Neural cell (in vitro differentiated cells): ENCODE results near the gene PLD1. TPM values are rescaled to one million over a fixed set of nuclear protein-coding genes. Genes with fewer than 3 reads are reported as not detected.

Source experiments
- H2AFZ ChIP-seq: fragments of 200-600, 300-800 bp; sonication (generic), shearing (Covaris generic); 2 replicates; pipeline ENCODE4 v1.6.0; 2014; ENCODE audit warnings: low read depth, mild to moderate bottlenecking, antibody characterized with exemption, low read length, moderate library complexity
- H3F3A ChIP-seq: fragments of 200-600 bp; shearing (Covaris generic); 2 replicates; pipeline ENCODE4 v1.6.1; 2016; ENCODE audit warnings: mild to moderate bottlenecking, moderate library complexity, mixed read lengths, antibody characterized with exemption, low read length; ENCODE audit not compliant: insufficient read depth, poor library complexity, severe bottlenecking
- H3K27ac ChIP-seq: fragments of 200-600, 300-800 bp; sonication (generic), shearing (Covaris generic); 2 replicates; pipeline ENCODE4 v1.5.1; 2014; ENCODE audit warnings: mild to moderate bottlenecking, low read length, moderate library complexity
- H3K27me3 ChIP-seq: fragments of 300-800, 200-600 bp; sonication (generic), shearing (Covaris generic); 2 replicates; pipeline ENCODE4 v1.6.0; 2014; ENCODE audit warnings: mild to moderate bottlenecking, low read depth, low read length, moderate library complexity; ENCODE audit not compliant: insufficient read depth
- H3K36me3 ChIP-seq: fragments of 300-800, 200-600 bp; sonication (generic), shearing (Covaris generic); 2 replicates; pipeline ENCODE4 v1.5.1; 2014; ENCODE audit warnings: mild to moderate bottlenecking, antibody characterized with exemption, low read length, moderate library complexity; ENCODE audit not compliant: insufficient read depth
- H3K4me2 ChIP-seq: fragments of 300-800, 200-600 bp; sonication (generic), shearing (Covaris generic); 2 replicates; pipeline ENCODE4 v1.6.0; 2014; ENCODE audit warnings: mild to moderate bottlenecking, low read length
- H3K4me3 ChIP-seq: fragments of 300-800, 200-600 bp; sonication (generic), shearing (Covaris generic); 2 replicates; pipeline ENCODE4 v1.5.1; 2014; ENCODE audit warnings: mild to moderate bottlenecking, low read length, moderate library complexity
- H3K79me2 ChIP-seq: fragments of 200-600 bp; shearing (Covaris generic); replicated peaks from 2 replicates; pipeline ENCODE4 v1.6.0; 2014; ENCODE audit warnings: mild to moderate bottlenecking, low read length, moderate library complexity; ENCODE audit not compliant: insufficient read depth
- H3K9ac ChIP-seq: fragments of 300-800, 200-600 bp; sonication (generic), shearing (Covaris generic); 2 replicates; pipeline ENCODE4 v1.6.1; 2016; ENCODE audit warnings: mild to moderate bottlenecking, low read length, mixed read lengths
- H3K9me2 ChIP-seq: fragments of 200-600 bp; shearing (Covaris generic); 2 replicates; pipeline ENCODE4 v1.6.1; 2016; ENCODE audit warnings: mild to moderate bottlenecking, low read length, mixed read lengths; ENCODE audit not compliant: insufficient read depth
- H3K9me3 ChIP-seq: fragments of 200-600, 300-800 bp; sonication (generic), shearing (Covaris generic); 2 replicates; pipeline ENCODE4 v1.6.1; 2016; ENCODE audit warnings: mild to moderate bottlenecking, mixed run types, low read length, moderate library complexity, mixed read lengths
- H4K20me1 ChIP-seq: fragments of 200-600 bp; shearing (Covaris generic); 2 replicates; pipeline ENCODE4 v1.6.1; 2016; ENCODE audit warnings: mild to moderate bottlenecking, mixed run types; ENCODE audit not compliant: insufficient read depth
- CTCF ChIP-seq: fragments of 450-650 bp; IDR thresholded peaks from 2 replicates; pipeline ENCODE4 v1.5.1; 2014; ENCODE audit warnings: antibody characterized with exemption, mild to moderate bottlenecking, moderate library complexity; ENCODE audit not compliant: poor library complexity, severe bottlenecking
- EP300 ChIP-seq: fragments of 450-650 bp; conservative IDR thresholded peaks from 2 replicates; pipeline ENCODE4 v1.6.1; 2014; ENCODE audit warnings: antibody characterized with exemption, mild to moderate bottlenecking, moderate library complexity; ENCODE audit not compliant: poor library complexity, severe bottlenecking
- EZH2 ChIP-seq: fragments of 200-600, 300-800 bp; shearing (Covaris generic), sonication (generic); IDR thresholded peaks from 2 replicates; pipeline ENCODE4 v1.6.1; 2014; ENCODE audit warnings: antibody characterized with exemption, low read length, borderline replicate concordance, mild to moderate bottlenecking; ENCODE audit not compliant: insufficient read depth, poor library complexity, severe bottlenecking
- MXI1 ChIP-seq: fragments of 450-650 bp; conservative IDR thresholded peaks from 2 replicates; pipeline ENCODE4 v1.6.1; 2014; ENCODE audit warnings: antibody characterized with exemption, mild to moderate bottlenecking; ENCODE audit not compliant: poor library complexity, severe bottlenecking
- POLR2AphosphoS5 ChIP-seq: IDR thresholded peaks from 2 replicates; pipeline ENCODE4 v1.6.1; 2012
- RAD21 ChIP-seq: fragments of 450-650 bp; conservative IDR thresholded peaks from 2 replicates; pipeline ENCODE4 v1.6.1; 2014; ENCODE audit warnings: antibody characterized with exemption, mild to moderate bottlenecking, moderate library complexity
- REST ChIP-seq: IDR thresholded peaks from 2 replicates; pipeline ENCODE4 v1.6.1; 2012; ENCODE audit warnings: borderline replicate concordance
- SMC3 ChIP-seq: fragments of 450-650 bp; conservative IDR thresholded peaks from 2 replicates; pipeline ENCODE4 v1.6.1; 2014; ENCODE audit warnings: antibody characterized with exemption, mild to moderate bottlenecking, moderate library complexity; ENCODE audit not compliant: poor library complexity
- TAF1 ChIP-seq: IDR thresholded peaks from 2 replicates; pipeline ENCODE4 v1.6.1; 2012; ENCODE audit warnings: low read depth
- polyA plus RNA-seq: library from polyadenylated mRNA; depleted of rRNA; stranded (reverse); fragments of >200 nt; gene quantifications from 2 replicates; pipeline ENCODE4 v1.2.3, GENCODE V29; 2014

Gene PLD1
- polyA plus RNA-seq, 1 donor from 2014 or later: 0.06 TPM

- Histone ChIP-seq H3K4me3 (no peak overlapping the region), H3F3A (no peaks in the 10 kb centered on the region), H3K27me3 (no peaks in the 10 kb centered on the region), H3K79me2 (no peaks in the 10 kb centered on the region), H3K9me3 (no peaks in the 10 kb centered on the region), H3K27ac (no peak overlapping the region), H3K4me2 (no peak overlapping the region), H3K9me2 (no peaks in the 10 kb centered on the region), H4K20me1 (no peaks in the 10 kb centered on the region), H2AFZ (no peak overlapping the region), H3K9ac (no peak overlapping the region), H3K36me3 (no peaks in the 10 kb centered on the region)
- TF ChIP-seq POLR2AphosphoS5 (no peak), RAD21 (no peak), SMC3 (no peak), TAF1 (no peak), REST (no peak), EZH2 (no peak), EP300 (no peak), MXI1 (no peak), CTCF (no peak)
These were observed 13.5 kb downstream of the PLD1 start for GRCh38 chr3:171796625-171797264.

- no peak overlapping the region for H2AFZ ChIP-seq
These were observed 17.8 kb downstream of the PLD1 start for GRCh38 chr3:171792531-171792930.

More at GRCh38 chr3:171792531-171792930, 17.8 kb downstream of the PLD1 start:
- Histone ChIP-seq H3K9ac (no peak overlapping the region), H3K9me3 (no peaks in the 10 kb centered on the region), H3K36me3 (no peaks in the 10 kb centered on the region), H3K9me2 (no peaks in the 10 kb centered on the region), H3K4me3 (no peak overlapping the region), H3K4me2 (no peak overlapping the region), H3K27ac (no peak overlapping the region), H4K20me1 (no peaks in the 10 kb centered on the region), H3K79me2 (no peaks in the 10 kb centered on the region), H3K27me3 (no peaks in the 10 kb centered on the region), H3F3A (no peaks in the 10 kb centered on the region)
- TF ChIP-seq REST (no peak), MXI1 (no peak)
